Dendritic cell treated with granulocyte-macrophage colony-stimulating factor and Interleukin-4, amounts not matched to agents 40 ng/mL and 50 ng/mL, for 4 days (primary cell): ENCODE data around the gene PLPP2.

Experiments used
- H3K27ac Mint-ChIP-seq: one replicate; pipeline ENCODE4 v1.8.0; 2022; ENCODE audit warnings: mild to moderate bottlenecking, mixed read lengths
- H3K27me3 Mint-ChIP-seq: one replicate; pipeline ENCODE4 v1.8.0; 2022; ENCODE audit warnings: mild to moderate bottlenecking, mixed read lengths
- H3K36me3 Mint-ChIP-seq: one replicate; pipeline ENCODE4 v1.8.0; 2022; ENCODE audit warnings: low read depth, mixed read lengths
- H3K4me1 Mint-ChIP-seq: one replicate; pipeline ENCODE4 v1.8.0; 2022; ENCODE audit warnings: low read depth, mixed read lengths
- H3K4me3 Mint-ChIP-seq: one replicate; pipeline ENCODE4 v1.8.0; 2022; ENCODE audit warnings: mild to moderate bottlenecking, moderate library complexity, mixed read lengths
- H3K9me3 Mint-ChIP-seq: one replicate; pipeline ENCODE4 v1.8.0; 2022; ENCODE audit warnings: mixed read lengths
- intact Hi-C: fragments of 100-400 bp; cut with micrococcal nuclease; formaldehyde crosslinking; loops from one replicate; pipeline ENCODE4 v1.15.0; 2022

The PLPP2 gene

GRCh38 chr19:245457-245856, 45.7 kb downstream of the PLPP2 start:
- intact Hi-C loops, result no loop called here
- Mint-ChIP-seq H3K27ac (no peak overlapping the region), H3K4me3 (no peak overlapping the region), H3K4me1 (no peaks in the 10 kb centered on the region), H3K27me3 (peaks cover 1% of the 10 kb centered on the region), H3K36me3 (no peaks in the 10 kb centered on the region), H3K9me3 (no peaks in the 10 kb centered on the region)
